HG03432 (cell line): ENCODE data around the gene HIF1AN.

ENCODE experiments used
- ATAC-seq: cut with Tn5 transposase; IDR thresholded peaks from one replicate; pipeline ENCODE4 v1.9.1; 2021; ENCODE audit warnings: mild to moderate bottlenecking, moderate library complexity; ENCODE audit not compliant: unreplicated experiment

The HIF1AN gene

GRCh38 chr10:100535715-100536353 lies at the start of gene HIF1AN:
HIF1AN (plus strand) TSS chr10:100535943; CDS start chr10:100535959, 16 bp downstream.
- peak; percentile 95 for ATAC-seq

GRCh38 chr10:100487529-100487928 lies 48.2 kb upstream of the HIF1AN start:
- no peak for ATAC-seq

- ATAC-seq = no peak
Measured at GRCh38 chr10:100489396-100489795, 46.3 kb upstream of the HIF1AN start.

DNA sequence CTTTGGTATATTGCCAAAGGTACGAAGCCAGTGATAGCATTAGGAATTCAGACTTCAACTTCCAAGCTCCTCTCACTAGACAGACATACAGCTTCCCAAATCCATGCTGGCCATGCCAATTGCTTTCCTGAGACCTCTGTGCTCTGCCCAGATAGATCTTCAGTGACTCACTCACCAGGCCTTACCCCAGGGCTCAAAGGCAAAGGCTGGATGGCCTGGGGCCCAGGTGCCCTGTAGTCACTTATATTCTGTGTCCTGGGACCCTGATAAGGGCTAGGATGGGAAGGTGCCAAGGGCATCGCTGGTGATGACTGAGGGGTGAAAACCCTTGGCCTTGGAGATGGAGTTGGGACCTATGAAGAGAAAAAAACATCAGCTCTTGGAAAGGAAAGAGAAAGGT lies 45.2 kb upstream of the HIF1AN start:
- ATAC-seq = no peak

DNA sequence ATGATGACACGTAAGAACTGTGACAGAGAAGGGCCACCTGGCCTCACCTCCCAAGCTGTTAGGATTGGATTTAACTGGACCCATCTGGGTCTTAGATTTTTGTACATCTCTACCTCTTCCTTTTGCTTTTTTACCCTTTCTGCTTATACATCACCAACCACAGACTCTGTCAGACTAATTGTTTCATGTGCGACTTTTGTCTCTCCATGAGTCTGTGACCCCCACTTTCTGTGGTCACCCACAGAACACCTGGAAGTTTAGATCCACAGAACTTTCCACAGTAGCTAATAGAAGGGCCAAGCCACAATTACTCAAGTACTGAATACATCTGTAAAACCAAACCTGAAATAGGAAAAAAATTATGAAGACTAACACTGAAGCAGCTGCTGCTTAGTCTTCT lies 39.2 kb upstream of the HIF1AN start:
- no peak for ATAC-seq

- ATAC-seq = no peak
Measured at GRCh38 chr10:100498059-100498458, 37.7 kb upstream of the HIF1AN start.

DNA sequence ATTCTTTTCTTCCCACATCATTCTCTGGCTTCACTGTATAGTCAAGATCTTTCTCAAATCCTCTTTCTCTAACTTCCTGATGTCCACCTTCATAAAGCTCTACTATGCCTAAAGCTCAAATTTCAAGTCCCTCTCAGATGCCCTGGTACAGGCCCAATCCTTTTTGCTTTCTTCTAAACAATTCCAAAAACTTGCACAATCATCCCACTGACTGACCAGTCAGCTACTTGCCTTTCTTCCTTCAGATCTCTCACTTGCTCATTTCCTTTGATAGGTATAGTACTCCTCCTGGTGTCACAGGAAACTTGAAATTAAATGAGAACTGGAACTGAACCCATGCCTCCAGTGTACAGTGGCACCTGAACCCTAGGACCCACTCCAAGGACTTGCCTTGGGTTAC lies 34.3 kb upstream of the HIF1AN start:
- no peak for ATAC-seq

GRCh38 chr10:100502926-100503494 lies 32.7 kb upstream of the HIF1AN start:
- no peak for ATAC-seq

DNA sequence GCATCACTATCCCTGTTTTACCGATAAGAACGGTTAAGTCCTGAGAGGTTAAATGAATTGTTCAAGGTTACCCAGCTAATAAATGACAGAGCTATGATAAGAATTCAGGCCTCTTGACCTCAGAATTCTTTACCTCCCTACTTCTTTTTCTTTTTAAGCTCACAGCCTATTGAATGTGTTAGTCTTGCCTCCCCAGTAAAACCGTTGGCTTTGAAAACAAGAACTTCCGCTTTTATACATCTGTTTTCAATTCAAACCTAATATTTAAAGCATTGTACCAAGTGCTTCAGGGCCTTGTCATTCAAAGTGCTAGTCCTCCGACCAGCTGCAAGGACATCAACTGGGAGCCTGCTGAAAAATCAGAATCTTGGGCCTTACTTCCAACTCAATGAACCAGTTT lies 31.6 kb upstream of the HIF1AN start:
- no peak for ATAC-seq

GRCh38 chr10:100505164-100505563 lies 30.6 kb upstream of the HIF1AN start:
- no peak for ATAC-seq

GRCh38 chr10:100506596-100507356 lies 29.0 kb upstream of the HIF1AN start:
- ATAC-seq = no peak

- ATAC-seq = no peak
Measured at GRCh38 chr10:100507357-100507732, 28.4 kb upstream of the HIF1AN start.

DNA sequence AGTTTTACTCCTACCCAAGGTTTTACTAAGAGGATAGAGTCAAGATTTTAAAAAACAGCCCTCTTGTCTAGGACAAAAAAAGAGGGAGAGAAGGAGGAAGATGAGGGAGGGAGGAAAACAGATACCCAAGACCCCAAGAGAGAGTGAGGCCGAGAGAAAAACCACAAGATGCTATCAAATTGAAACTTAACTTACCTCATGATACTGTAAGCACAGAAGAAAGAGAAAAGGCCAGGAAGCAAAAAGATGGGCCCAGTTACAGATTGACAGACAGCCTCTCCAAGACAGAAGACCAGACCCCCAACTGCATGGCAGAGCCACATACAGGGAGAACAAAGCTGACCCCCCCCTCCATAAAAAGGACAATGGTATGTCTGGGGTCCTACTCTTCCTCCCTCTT lies 27.5 kb upstream of the HIF1AN start:
- no peak for ATAC-seq

GRCh38 chr10:100508691-100509150 lies 27.0 kb upstream of the HIF1AN start:
- ATAC-seq = no peak

- no peak for ATAC-seq
Measured at GRCh38 chr10:100509241-100509840, 26.4 kb upstream of the HIF1AN start.

- no peak for ATAC-seq
Measured at GRCh38 chr10:100510533-100511308, 25.0 kb upstream of the HIF1AN start.

DNA sequence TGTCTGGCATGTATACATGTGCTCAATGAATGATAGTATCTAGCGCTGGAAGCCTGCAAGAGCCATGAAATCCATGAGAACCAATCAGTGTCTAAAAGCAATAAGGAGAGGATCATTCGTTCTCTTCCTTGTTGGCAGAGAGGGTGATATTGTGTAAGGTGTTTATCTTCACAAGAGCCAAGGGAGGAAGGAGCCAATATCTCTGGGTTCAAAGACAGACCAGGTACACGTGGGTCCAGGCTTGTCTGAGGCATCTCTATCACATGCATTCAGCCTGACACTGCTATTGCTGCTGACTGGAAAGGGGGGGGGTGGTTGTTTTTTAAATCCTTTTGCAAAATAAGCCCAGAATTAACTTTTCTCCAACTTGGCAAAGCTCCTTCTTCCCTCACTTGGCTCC lies 20.1 kb upstream of the HIF1AN start:
- no peak for ATAC-seq

DNA sequence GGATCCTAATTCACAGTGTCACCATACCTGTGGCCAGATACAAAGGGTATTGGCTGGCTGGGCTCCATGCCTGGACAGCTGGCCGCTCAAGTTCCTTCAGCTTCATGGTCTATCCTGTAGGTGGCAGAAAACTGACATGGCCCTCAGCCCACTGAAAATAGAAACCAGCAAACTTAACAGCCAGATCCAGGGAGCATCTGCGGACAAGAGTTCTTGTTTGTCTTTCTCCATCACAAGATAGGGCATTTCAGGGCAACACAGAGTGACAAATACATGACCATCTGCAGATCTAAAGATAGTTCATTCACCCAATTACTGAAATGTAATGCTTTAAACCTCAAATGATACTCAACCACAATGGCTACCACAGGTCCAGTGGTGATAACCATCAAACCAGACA lies 18.9 kb upstream of the HIF1AN start:
- no peak for ATAC-seq

DNA sequence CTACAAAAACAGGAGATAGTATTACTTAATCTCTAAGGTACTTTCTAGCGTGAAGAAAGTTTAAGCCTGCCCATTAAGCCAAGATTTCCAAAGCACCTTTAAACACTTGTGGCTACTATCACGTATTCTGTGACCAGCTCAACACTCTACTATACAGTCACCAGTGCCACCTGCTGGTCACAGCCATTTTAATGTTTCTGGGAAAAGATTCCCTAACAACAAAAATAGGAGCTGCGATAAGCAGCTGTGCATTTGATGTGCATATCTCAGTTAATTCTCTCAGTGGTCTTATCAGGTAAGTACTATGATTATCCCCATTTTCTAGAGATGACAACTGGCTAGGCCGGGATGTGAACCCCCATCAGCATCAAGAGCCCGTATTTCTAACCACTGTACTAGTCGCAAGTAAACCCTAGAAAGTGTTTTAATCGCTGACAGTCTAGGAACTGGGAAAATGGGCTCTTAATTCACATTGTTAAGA lies 16.9 kb upstream of the HIF1AN start:
- no peak for ATAC-seq

- ATAC-seq = no peak
Measured at GRCh38 chr10:100519311-100520051, 16.3 kb upstream of the HIF1AN start, which contains the start of gene SEC31B. SEC31B (minus strand) TSS chr10:100519861; CDS start chr10:100516952, 2,909 bp downstream.
